PFSK-1 (cell line): ENCODE measurements around the gene CAMKK2.

Experiments used
- FOXP2 ChIP-seq: optimal IDR thresholded peaks from 2 replicates; pipeline ENCODE3; 2011; ENCODE audit warnings: borderline replicate concordance, control low read depth, inconsistent platforms; ENCODE audit not compliant: insufficient read depth; ENCODE audit errors: extremely low read length, extremely low read depth
- POLR2AphosphoS5 ChIP-seq: IDR thresholded peaks from 2 replicates; pipeline ENCODE4 v1.6.1; 2012; ENCODE audit warnings: low read depth, mild to moderate bottlenecking, control low read depth, low read length, moderate library complexity
- REST ChIP-seq, 2 experiments: IDR thresholded peaks; 2 replicates each; pipeline versions ENCODE4 v1.6.1 to v1.8.0; 2011 to 2012; ENCODE audit warnings: low read depth in 2 of 2, low read length in 2 of 2, control low read depth in 1 of 2, inconsistent platforms in 1 of 2, mild to moderate bottlenecking in 1 of 2, moderate library complexity in 1 of 2; ENCODE audit not compliant: insufficient read depth in 1 of 2
- SIN3A ChIP-seq: IDR thresholded peaks from 2 replicates; pipeline ENCODE4 v1.6.1; 2012; ENCODE audit warnings: mild to moderate bottlenecking, low read length, moderate library complexity, borderline replicate concordance; ENCODE audit not compliant: insufficient read depth
- TAF1 ChIP-seq: IDR thresholded peaks from 2 replicates; pipeline ENCODE4 v1.6.1; 2012; ENCODE audit warnings: low read length, control low read depth, borderline replicate concordance; ENCODE audit not compliant: insufficient read depth

CAMKK2 gene

GRCh38 chr12:121289962-121290361 lies 6.5 kb downstream of the CAMKK2 start:
- TF ChIP-seq POLR2AphosphoS5 (no peak), FOXP2 (no peak), SIN3A (no peak), TAF1 (no peak), REST (IDR thresholded peaks at IDR 0.05; ENCODE audit: insufficient read depth in 1 of 2, low read depth in 2 of 2, low read length in 2 of 2) (no peak)

GRCh38 chr12:121288986-121289385 lies 7.5 kb downstream of the CAMKK2 start:
- TF ChIP-seq FOXP2 (no peak), REST (IDR thresholded peaks at IDR 0.05; ENCODE audit: insufficient read depth in 1 of 2, low read depth in 2 of 2, low read length in 2 of 2) (no peak), POLR2AphosphoS5 (no peak), TAF1 (no peak)

- TF ChIP-seq TAF1 (no peak), POLR2AphosphoS5 (no peak), FOXP2 (no peak), REST (IDR thresholded peaks at IDR 0.05; ENCODE audit: insufficient read depth in 1 of 2, low read depth in 2 of 2, low read length in 2 of 2) (no peak), SIN3A (no peak)
These were observed 8.2 kb downstream of the CAMKK2 start for GRCh38 chr12:121288158-121288845.

GRCh38 chr12:121287267-121287954 lies 9.1 kb downstream of the CAMKK2 start:
- TF ChIP-seq FOXP2: no peak
- no peak for TF ChIP-seq SIN3A
- TF ChIP-seq REST (IDR thresholded peaks at IDR 0.05; ENCODE audit: insufficient read depth in 1 of 2, low read depth in 2 of 2, low read length in 2 of 2): no peak
- no peak for TF ChIP-seq POLR2AphosphoS5
- TF ChIP-seq TAF1: no peak

- TF ChIP-seq TAF1 (no peak), FOXP2 (no peak), REST (IDR thresholded peaks at IDR 0.05; ENCODE audit: insufficient read depth in 1 of 2, low read depth in 2 of 2, low read length in 2 of 2) (no peak), SIN3A (no peak), POLR2AphosphoS5 (no peak)
These were observed 10.7 kb downstream of the CAMKK2 start for GRCh38 chr12:121285856-121286255.
